ENCODE measurements around the gene CAMK1.

- TF ChIP-seq CTCF (IDR thresholded peaks at IDR 0.05; ENCODE audit: extremely low read depth in 1 of 2, insufficient read depth in 1 of 2, low read depth in 1 of 2, low read length in 2 of 2): no peak
- no peak for TF ChIP-seq POLR2A (IDR thresholded peaks at IDR 0.05; ENCODE audit: low read depth, low read length)
- no peak for TF ChIP-seq POLR2AphosphoS5 (IDR thresholded peaks at IDR 0.05; ENCODE audit: insufficient read depth, low read depth, low read length)
- TF ChIP-seq JUN (IDR thresholded peaks at IDR 0.05; ENCODE audit: borderline replicate concordance, insufficient read depth, insufficient read length, low read depth): no peak
Measured at GRCh38 chr3:9715136-9715535, 54.6 kb downstream of the CAMK1 start.
